ENCODE measurements around the gene IRF4.
"Not testable (repeated sequence)": the region's sequence is repeated elsewhere in the genome, so short reads cannot be mapped to it uniquely, and the experiment has no call there.

Gene IRF4

GRCh38 chr6:366389-367297 is 24.9 kb upstream of the IRF4 start:
- DNase-seq = no peak

- no peak for DNase-seq
Measured at GRCh38 chr6:367298-367794, 24.2 kb upstream of the IRF4 start.

DNA sequence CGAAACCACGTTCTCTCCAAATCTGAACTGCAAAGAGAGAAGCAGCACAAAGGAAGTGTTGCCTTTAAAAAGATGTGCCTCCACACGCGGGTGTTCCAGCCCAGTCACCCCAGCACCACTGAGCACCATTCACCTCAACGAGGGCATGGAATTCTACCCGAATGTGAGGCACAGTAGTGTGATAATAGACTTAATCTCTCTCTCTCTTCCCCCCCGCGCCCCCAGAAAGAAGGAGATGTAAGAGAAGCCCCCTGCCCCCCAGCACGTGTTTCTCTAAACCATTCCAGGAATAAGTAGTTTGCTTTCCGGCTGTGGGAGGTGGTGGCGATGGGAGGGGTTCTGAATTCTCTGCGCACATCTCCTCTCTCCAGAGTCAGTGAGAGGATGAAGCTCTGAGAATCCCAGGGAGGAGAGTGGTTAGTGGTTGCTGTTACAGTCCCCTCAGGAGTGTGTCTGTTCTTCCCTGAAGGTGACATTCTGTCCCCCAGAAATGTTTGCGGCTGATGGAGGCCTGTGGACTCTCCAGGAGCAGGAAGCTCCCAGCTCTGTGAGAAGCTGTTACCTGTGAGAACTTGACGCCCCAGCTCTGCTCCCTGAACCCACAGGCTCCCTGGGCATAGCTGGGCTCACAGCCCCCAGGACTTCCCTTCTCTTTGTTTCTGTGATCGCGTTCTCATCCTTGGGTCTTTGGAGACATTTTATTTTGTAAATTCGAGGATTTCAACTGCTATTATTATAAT is 23.5 kb upstream of the IRF4 start:
- no peak for DNase-seq

- no peak for DNase-seq
Measured at GRCh38 chr6:369559-370431, 21.8 kb upstream of the IRF4 start.

DNA sequence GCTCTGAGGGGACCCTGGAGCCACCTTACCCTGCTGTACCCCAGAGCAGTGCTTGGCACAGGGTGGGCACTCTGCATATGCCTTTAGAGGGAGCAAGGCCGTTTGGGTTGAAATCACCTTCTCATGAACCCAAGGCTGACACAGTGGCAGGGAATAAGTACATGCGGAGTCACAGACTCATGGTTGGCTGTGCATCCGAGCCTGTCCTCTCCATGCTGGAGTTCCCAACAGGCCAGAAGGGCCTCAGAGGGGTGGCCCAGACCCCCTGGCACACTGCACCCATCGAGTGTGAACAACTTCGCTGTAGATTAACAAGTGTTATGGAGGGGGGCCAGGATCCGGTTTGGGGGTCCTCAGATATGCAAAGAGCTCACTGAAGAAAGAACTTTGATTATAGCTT is 21.0 kb upstream of the IRF4 start:
- DNase-seq = no peak

DNA sequence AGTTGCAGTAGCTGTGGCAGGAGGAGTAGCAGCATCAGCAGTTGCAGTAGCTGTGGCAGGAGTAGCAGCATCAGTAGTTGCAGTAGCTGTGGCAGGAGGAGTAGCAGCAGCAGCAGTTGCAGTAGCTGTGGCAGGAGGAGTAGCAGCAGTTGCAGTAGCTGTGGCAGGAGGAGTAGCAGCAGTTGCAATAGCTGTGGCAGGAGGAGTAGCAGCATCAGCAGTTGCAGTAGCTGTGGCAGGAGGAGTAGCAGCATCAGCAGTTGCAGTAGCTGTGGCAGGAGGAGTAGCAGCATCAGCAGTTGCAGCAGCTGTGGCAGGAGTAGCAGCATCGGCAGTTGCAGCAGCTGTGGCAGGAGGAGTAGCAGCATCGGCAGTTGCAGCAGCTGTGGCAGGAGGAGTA is 19.7 kb upstream of the IRF4 start:
- DNase-seq = not testable (repeated sequence)

GRCh38 chr6:372336-372911 is 19.1 kb upstream of the IRF4 start:
- no peak for DNase-seq

GRCh38 chr6:373031-373430 is 18.5 kb upstream of the IRF4 start:
- no peak for DNase-seq

DNA sequence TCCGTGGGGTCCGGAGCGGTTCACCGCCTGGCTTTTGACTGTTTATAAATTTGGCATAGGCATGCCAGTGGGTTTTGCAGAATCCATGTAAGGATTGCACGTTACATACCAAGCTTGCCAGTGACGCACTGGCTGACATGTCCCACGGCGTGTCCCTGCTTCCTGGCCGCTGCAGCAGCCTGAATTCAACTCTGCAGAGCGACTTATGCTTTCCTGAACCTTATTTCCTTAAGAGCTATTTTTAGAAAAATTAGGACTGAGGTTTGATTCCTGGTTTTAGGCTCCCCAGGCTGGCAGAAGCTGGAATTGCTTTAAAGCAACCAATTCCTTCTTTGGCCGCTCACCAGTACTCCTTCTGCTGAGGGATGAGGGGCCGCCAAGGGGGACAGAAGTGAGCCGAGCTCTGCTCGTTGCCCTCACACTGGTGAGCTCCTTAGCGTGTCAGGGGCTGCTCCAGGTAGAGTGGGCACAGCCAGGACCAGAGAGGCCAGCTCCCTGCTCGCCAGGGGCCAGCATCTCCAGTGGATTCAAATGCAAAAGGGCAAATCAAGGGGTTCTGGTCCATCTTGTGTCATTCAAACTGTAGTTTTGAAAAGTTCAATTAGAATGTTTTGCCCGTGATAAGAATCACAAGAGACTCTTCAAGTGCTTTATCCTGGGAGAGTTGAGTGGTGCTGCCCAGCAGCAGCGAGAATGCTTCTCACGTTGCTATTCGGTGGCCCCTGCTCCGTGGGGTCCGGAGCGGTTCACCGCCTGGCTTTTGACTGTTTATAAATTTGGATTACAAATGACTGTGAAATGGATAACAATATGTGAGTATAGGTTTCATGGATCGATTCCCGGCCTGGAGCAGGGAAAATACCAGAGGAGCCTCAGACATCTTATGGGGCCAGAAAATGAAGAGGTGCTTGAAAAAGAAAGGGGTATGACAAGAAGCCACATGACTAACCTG is 17.5 kb upstream of the IRF4 start:
- peak; percentile 21 for DNase-seq

DNA sequence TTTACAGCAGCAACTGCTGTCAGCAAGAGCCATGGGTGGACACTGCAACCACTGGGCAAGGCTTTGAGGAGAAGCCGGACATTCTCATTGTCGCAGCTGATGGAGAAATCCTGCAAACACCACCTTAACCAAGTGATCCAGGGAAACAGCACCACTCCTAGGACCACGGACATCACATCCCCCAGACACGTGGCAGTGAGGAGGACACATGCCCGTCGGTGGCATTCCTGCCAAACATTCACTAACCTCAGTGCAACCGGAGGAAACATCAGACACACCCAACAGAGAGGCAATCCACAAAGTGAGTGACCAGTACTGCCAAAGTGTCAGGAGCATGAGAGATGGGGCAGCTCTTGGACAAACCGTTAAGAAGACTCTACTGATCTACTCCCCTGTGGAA is 16.6 kb upstream of the IRF4 start:
- DNase-seq = no peak

- no peak for DNase-seq
Measured at GRCh38 chr6:376827-377640, 14.5 kb upstream of the IRF4 start.

GRCh38 chr6:377641-378020 is 13.9 kb upstream of the IRF4 start:
- DNase-seq = not testable (repeated sequence)

- no peak for DNase-seq
Measured at GRCh38 chr6:378090-378957, 13.2 kb upstream of the IRF4 start.

DNA sequence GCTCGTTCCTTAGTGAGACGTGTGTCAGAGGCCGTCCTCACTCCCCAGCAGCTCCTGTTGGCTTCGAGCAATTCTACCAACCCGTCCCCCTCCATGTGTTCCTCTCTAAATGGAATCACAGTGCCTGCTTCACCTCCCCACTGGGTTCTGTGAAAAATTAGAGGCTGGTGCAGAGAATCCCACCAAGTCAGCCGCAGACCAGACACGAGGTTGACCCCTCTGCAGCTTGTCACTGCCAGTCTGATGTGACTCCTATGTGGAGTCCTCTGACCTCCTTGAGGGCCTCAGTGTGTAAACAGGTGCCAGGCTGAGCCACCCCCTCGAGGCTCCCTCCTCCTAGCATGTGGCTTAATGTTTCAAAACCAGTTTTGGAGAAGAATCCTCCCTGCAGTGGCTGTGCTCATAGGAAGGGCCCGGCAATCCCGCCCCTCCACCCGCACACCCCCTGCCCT is 12.6 kb upstream of the IRF4 start:
- no peak for DNase-seq

GRCh38 chr6:379410-380181 is 12.0 kb upstream of the IRF4 start:
- DNase-seq = no peak

DNA sequence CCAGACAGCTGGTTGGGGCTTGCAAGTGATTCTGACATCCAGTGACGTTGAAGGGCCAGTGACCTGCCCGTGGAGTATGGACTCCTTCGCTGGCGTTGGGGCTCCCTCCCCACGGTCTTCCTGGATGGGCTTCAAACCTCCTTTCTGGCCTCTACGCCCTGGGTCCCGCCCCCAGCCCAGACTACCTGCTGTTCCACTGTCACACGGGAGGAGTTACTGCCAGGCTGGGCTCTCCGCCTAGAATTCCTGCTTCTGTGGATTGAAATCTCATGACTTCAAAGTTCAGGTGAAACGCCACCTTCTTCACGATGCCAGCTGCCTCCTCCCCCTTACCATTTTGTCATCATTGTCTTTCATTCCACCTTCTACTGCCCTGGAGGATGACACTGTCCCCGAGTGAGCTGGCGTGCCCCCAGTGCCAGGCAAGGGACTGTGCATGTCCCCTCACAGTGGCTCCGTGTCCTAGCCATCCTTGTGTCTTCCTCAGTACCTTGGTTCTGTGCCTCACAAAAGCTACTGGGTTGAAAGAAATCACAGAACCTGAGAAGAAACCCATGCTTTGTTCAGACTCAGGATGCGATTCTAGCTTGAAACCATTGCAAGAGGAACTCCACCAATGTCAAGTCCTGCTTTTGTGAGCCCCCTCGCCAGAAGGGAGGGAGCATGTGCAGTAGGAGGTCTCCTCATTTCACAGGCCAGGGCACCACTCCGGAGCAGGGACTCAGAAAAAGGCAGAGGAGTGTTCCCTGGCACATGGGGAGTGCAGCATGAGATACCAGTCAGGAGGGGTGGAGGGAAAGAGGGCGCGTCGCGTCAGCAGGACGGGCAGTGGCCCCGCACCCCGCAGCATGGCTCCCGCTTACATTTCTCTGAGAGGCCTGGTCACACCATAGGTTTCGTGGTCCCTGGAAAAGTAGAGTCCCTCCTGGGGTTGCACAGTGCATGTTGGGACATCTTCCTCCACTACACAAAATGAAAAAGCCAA is 11.0 kb upstream of the IRF4 start:
- DNase-seq = no peak

Measured in fibroblast of skin of scalp (primary cell).